ENCODE data around the gene ANKAR.

GRCh38 chr2:189662669-189663226 lies 11.7 kb upstream of the ANKAR start:
- TF ChIP-seq POLR2A (IDR thresholded peaks at IDR 0.05) (no peak), POLR2AphosphoS5 (IDR thresholded peaks at IDR 0.05) (no peak), EP300 (IDR thresholded peaks at IDR 0.05) (no peak)
- TF ChIP-seq, protein P1, sequence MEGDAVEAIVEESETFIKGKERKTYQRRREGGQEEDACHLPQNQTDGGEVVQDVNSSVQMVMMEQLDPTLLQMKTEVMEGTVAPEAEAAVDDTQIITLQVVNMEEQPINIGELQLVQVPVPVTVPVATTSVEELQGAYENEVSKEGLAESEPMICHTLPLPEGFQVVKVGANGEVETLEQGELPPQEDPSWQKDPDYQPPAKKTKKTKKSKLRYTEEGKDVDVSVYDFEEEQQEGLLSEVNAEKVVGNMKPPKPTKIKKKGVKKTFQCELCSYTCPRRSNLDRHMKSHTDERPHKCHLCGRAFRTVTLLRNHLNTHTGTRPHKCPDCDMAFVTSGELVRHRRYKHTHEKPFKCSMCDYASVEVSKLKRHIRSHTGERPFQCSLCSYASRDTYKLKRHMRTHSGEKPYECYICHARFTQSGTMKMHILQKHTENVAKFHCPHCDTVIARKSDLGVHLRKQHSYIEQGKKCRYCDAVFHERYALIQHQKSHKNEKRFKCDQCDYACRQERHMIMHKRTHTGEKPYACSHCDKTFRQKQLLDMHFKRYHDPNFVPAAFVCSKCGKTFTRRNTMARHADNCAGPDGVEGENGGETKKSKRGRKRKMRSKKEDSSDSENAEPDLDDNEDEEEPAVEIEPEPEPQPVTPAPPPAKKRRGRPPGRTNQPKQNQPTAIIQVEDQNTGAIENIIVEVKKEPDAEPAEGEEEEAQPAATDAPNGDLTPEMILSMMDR (IDR thresholded peaks at IDR 0.05) = no peak
